C4-2B (cell line): ENCODE data around the gene TOPAZ1.

Experiments
- H3K27ac ChIP-seq: fragments of 450-650 bp; 2 replicates; pipeline ENCODE4 v1.5.1; 2017
- CTCF ChIP-seq: fragments of 450-650 bp; conservative IDR thresholded peaks from 2 replicates; pipeline ENCODE4 v1.5.1; 2017; ENCODE audit warnings: mild to moderate bottlenecking
- ZFX ChIP-seq: fragments of 450-650 bp; IDR thresholded peaks from 2 replicates; pipeline ENCODE4 v1.6.1; 2017

Gene TOPAZ1

GRCh38 chr3:44232407-44232806 lies 9.3 kb upstream of the TOPAZ1 start:
- no peak for TF ChIP-seq ZFX
- TF ChIP-seq CTCF = no peak
- H3K27ac ChIP-seq = no peak overlapping the region

GRCh38 chr3:44234648-44235268 lies 6.9 kb upstream of the TOPAZ1 start:
- no peak for TF ChIP-seq ZFX
- no peak for TF ChIP-seq CTCF
- H3K27ac ChIP-seq = no peak overlapping the region

- peak; percentile 86 for TF ChIP-seq CTCF
- TF ChIP-seq ZFX = no peak
- no peak overlapping the region for H3K27ac ChIP-seq
Observed at GRCh38 chr3:44235604-44236484, 5.8 kb upstream of the TOPAZ1 start.

- H3K27ac ChIP-seq = no peak overlapping the region
- TF ChIP-seq ZFX (no peak), CTCF (no peak)
Observed at GRCh38 chr3:44236485-44236908, 5.2 kb upstream of the TOPAZ1 start.

GRCh38 chr3:44237161-44237560 lies 4.5 kb upstream of the TOPAZ1 start:
- H3K27ac ChIP-seq = no peak overlapping the region
- TF ChIP-seq ZFX (no peak), CTCF (no peak)

- no peak overlapping the region for H3K27ac ChIP-seq
- TF ChIP-seq CTCF (no peak), ZFX (no peak)
Observed at GRCh38 chr3:44237665-44238064, 4.0 kb upstream of the TOPAZ1 start.

GRCh38 chr3:44238889-44239288 lies 2.8 kb upstream of the TOPAZ1 start:
- H3K27ac ChIP-seq = no peak overlapping the region
- TF ChIP-seq ZFX = no peak
- TF ChIP-seq CTCF = no peak
